ENCODE data around the gene NEUROD2.

The NEUROD2 gene

DNA sequence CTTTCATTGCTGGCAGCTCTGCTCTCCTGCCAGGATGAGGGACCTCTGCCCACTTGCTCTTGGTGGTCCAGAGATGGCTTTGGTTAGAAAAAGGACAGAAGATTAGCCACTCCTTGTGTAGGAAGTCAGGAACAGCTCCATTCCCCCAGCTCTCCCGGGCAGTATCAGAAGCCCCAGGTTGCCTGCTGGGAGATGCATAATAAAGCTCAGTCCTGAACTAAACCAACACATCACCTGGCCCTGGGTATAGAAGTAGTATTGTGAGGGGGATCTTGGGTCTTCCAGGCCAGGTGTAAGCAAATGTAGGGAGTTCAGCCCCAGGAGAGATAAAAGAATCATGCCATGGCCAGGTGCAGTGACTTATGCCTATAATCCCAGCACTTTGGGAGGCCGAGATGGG, 52.4 kb downstream of the NEUROD2 start:
- DNase-seq (ENCODE audit: low read depth, low spot score): no peak
- H3K27ac ChIP-seq: no peak overlapping the region

All from epithelial cell of prostate (primary cell).